ENCODE measurements around the gene SAMD14.

DNA sequence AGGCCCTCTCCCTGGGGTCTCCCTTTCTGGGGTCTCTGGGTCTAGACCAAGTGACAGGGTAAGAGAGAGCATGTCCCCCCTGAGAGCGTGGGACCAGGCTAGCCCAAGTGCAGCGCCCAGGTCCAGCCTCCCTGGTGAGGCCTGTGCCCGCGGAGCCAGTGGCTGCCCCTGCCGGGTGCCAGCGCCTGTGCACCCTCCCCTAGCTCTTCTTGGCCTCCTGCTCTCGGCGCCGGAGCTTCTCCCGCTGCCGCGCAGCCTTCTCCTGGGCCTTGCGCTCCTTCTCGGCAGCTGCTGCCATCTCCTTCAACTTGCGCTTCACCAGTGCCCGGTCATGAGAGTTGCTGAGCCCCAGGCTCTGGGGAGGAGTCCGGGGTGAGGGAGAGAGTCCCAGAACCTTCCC is 17.3 kb downstream of the SAMD14 start:
- TF ChIP-seq, protein P1, sequence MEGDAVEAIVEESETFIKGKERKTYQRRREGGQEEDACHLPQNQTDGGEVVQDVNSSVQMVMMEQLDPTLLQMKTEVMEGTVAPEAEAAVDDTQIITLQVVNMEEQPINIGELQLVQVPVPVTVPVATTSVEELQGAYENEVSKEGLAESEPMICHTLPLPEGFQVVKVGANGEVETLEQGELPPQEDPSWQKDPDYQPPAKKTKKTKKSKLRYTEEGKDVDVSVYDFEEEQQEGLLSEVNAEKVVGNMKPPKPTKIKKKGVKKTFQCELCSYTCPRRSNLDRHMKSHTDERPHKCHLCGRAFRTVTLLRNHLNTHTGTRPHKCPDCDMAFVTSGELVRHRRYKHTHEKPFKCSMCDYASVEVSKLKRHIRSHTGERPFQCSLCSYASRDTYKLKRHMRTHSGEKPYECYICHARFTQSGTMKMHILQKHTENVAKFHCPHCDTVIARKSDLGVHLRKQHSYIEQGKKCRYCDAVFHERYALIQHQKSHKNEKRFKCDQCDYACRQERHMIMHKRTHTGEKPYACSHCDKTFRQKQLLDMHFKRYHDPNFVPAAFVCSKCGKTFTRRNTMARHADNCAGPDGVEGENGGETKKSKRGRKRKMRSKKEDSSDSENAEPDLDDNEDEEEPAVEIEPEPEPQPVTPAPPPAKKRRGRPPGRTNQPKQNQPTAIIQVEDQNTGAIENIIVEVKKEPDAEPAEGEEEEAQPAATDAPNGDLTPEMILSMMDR (conservative IDR thresholded peaks at IDR 0.05 in 1 of 2, IDR thresholded peaks at IDR 0.05 in 1 of 2; ENCODE audit: low read depth in 1 of 2, low read length in 2 of 2): no peak
- no peak for TF ChIP-seq EZH2 (IDR thresholded peaks at IDR 0.05; ENCODE audit: low read length, missing control alignments)
